AML-193 (cell line): ENCODE measurements around the gene BORCS6.
"Not testable (repeated sequence)": the region's sequence is repeated elsewhere in the genome, so short reads cannot be mapped to it uniquely, and the experiment has no call there.

Source experiments
- DNase-seq, 2 experiments: peaks; one replicate each; lab custom pipeline; 2025; lab: John Stamatoyannopoulos, UW

Gene BORCS6

DNA sequence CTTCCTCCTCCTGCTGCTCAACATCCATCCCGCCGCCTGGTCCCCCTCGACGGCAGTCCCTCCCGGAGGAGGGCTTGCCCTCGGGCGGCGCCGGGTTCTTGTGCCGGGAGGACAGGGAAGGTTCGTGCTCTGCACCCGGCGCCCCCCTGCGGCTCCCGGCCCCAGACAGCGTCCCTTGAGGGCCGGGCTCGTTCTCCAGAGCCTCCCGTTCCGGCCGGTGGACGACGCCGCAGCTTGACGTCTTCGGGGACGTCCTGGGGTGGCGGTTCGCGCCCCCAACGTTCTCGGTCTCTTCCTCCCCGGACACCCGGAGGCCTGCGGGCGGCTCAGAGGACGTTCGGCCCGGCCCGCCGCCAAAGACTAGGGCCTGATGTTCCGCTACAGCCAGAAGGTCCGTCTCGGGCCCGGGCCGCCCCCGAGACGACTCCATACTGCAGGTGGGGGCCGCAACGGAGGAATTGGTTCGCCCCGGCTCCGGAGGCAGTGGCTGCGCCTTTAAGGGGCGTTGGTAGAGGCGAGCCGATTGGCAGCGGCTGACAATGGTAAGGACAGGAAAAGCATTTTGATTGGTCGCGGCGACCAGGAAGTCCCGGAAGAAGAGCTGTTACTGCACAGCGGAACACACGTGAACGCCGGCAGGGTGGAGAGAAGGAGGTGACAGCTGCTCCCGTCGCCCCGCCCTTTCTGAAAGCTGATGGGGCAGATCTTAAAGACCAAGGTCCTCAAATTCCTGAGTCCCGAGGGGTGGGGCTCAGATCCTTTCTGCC is at the start of gene BORCS6:
Gene BORCS6 (minus strand): TSS at position 470 of the 767 bp plus-strand sequence. CDS start 40 bp downstream, at position 430.
- peak; percentile 83 to 86 for DNase-seq

DNA sequence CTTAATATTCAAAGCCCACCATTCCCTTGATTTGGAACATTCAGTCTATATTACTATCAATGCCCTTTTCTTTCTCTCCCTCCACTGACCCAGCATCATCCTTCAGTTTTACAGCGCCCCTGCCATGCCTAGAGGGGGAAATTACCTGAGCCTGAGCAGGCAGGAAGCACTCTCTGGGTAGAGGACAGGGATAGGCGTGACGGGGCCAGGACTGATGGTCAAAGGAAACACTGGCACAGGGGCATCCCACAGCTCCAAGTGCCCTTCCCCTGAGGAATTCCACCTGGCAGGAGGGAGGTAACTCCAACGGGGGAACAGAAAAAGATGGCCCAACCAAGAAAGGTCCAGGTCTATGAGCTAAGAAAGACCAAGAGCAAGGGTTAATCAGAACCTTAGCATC is 47.9 kb upstream of the BORCS6 start:
- no peak for DNase-seq

DNA sequence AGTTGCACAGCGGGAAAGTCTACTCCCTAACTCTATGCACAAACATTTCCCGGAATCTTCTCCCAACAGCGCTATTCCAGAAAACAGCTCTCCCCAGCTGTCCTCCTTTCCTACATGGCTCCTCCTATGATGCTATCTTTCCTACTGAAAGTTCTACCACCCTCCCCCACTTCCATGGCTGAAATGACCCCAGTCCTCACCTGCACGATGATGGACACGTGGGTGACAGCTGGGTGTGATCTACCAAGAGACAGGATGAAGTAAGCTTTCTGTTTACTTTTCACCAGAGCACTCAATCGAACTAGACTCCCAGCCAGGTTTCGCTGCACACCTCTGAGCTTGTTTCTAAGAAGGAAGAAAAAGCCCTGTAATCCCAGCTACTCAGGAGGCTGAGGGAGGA is 47.2 kb upstream of the BORCS6 start:
- no peak for DNase-seq

DNA sequence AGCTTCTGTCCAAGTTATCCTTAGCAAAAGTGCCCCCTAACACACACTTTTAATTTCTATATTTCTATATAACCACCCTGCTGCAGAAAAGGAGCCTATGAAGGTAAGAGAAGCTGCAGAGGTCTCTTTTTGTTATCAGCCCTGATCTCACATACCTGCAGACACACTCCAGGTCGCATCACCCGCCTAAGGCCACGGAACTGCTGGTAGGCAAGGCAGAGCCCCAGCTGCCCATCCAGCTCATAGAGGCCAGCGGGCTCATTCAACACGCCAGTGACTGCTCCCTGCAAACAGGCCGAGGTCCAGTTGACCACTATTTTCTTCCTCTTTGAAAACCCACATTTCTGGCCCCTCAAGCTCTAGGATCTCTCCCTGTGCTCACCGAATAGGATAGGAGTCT is 45.7 kb upstream of the BORCS6 start:
- no peak for DNase-seq

DNA sequence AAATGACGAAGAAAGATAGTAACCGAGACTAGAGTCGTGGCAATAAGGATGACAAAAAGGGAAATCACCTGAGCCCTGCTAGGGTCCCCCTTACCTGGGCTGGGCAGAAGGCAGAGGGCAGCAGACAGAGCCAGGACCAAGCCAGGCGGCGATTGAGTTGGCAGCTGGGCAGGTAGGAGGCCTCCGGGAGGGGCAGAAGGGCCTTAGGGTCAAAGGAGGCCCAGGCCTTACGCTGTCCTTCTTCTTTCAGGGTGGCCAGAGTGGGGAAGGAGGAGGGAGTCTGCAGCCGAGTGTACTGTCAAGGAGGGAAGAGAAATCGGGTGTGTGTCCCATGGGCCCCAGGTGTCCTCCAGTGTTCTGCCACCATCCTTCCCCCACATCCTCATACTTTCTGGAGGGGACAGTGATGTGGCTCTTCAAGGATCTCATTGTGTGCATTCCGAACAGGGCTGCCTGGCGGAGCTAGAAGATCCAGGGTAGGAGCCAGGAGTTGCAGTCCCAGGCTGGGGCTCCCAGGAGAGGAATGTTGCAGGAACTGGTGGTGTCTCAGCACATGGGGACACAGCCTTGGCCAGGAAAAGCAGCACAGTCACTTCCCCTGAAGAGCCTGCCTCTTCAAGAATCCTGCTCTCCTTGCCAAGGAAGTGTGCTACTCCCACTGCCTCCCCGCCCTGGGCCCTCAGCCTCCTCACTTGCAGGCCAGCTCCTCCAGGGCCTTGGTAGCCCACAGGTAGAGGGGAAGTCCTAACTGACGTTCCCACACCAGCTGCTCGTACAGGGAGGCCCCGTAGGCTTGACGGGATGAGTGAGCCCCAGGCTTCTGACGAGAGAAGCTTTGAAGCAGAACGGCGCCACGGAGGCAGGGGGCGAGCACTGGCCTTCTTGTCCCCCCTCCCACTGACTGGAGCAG is 44.6 kb upstream of the BORCS6 start:
- DNase-seq: no peak

DNA sequence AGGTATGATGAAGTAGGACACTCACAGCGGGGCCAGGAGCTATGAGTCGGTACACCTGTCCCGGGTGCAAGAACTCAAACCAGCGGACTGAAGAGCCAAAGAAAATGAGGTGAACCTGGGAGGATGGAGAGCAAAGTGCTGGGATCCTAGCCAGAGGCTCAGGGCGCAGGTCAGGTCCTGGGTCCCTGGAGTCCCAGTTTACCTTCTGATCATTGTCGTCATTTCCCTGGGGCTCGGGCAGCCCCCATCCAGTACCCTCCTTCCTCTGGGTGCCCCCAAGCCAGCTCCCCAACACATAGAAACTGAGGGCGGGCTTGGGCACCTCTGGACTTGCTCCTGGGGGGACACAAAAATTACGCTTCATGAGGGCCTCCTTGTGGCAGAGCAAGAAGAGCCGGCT is 41.7 kb upstream of the BORCS6 start:
- no peak for DNase-seq

DNA sequence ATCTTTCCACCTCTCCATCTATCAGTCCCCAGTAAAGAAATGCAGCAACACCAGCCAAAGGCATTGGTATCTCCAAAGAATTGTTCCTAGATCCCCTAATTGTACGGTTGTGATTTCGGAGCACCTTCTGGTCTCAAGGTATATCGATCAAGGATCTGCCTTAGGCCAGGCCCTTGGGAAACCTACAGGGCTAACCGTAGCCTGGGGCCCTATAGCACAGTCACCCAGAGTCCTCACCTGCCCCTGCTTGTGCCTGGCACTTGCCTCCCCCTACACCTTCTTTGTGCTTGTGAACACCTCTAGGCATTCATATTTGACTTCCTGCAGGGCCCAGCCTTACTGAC is 37.2 kb upstream of the BORCS6 start:
- no peak for DNase-seq

DNA sequence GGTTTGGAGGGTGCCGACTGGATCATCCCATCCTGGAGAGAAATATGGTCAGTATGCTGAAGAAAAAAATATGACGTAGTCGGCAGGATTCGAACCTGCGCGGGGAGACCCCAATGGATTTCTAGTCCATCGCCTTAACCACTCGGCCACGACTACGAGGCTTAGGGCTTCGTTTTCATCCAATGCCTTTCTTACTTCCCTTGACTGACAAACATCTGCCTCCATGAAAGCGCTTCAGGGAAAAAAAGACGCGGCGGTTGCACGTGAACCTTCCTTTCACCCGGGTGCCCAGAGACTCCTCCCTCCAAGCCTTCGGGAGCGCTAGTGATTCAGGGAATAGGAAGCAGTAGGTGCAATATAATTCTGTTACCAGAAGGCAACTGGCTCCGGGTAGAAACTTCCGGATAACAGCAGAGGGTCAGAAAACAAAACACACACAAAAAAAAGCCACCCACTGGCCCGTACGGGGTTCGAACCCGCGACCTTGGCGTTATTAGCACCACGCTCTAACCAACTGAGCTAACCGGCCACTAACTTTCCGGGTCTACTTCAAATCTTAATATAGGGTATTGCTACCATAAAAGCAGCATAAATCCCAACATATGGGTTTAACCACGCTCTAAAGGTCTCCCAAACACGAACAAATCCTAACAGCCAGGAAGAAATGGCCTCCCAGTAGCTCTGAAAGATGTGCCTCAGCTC is 36.7 kb upstream of the BORCS6 start:
- DNase-seq: no peak

DNA sequence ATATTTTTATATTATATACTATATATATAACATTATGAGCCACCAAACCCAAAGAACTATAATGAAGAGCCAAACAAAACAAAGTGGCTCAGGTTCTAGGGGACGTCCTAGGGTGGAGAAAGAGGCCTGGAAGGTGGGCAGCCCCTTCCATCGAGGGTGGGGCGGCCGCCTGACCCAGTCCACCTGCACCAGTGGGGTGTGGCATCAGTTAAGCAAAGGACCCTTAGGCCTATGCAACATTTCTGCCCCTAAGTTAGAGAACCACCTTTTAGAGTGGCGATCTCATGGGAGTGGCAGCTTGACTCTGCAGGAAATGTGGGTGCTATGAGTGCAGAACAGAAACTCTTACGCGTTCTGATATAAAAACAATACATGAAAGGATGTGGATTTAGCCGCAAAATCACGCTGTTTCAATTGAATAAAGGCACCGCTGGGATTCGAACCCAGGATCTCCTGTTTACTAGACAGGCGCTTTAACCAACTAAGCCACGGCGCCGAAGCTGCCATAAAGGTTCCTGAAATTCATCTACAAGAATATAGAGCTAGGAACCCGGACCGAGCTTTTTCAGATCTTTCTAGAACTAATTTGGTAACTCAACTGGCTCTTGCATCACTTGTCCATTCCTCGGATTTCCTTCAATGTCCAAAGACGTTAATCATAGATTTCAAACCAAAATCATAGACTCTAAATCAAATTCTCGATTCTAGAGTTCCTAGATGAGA is 36.0 kb upstream of the BORCS6 start:
- DNase-seq: no peak

DNA sequence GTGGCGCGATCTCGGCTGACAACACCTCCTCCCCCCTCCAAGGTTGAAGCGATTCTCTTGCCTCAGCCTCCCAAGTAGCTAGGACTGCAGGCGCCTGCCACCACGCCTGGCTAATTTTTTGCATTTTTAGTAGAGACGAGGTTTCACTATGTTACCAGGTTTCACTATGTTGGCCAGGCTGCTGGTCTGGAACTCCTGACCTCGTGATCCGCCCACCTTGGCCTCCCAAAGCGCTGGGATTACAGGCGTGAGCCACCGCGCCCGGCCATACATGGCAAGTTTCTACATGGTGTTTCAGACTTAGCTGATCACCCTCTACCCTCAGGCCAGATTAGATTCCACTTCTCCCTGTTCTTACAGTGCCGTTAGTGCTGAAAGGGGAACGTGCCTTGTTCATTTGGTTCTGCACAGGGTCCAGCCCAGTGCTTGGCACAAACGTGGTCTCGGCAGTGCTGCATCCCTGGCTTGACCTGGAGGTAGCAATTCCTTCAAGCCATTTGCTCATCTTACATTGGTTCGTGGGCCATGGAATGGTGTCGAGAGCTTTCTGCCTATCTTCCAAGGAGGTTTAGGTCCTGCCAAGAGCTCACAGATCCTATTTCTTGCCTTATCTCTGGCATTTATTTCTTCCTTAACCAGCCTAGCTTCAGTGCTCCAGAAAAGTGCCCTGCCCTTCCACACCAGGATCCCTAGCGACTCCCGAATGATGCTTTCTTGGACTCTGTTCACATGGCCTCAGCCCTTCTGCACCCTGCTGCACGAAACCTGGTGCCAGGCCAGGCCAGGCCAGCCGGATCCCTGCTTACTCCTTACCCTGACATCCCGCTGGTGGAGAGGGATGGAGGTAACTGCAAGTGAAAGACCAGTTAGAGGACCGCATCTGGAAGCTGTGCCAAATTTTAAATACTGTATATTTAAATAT is 35.2 kb upstream of the BORCS6 start:
- no peak for DNase-seq

DNA sequence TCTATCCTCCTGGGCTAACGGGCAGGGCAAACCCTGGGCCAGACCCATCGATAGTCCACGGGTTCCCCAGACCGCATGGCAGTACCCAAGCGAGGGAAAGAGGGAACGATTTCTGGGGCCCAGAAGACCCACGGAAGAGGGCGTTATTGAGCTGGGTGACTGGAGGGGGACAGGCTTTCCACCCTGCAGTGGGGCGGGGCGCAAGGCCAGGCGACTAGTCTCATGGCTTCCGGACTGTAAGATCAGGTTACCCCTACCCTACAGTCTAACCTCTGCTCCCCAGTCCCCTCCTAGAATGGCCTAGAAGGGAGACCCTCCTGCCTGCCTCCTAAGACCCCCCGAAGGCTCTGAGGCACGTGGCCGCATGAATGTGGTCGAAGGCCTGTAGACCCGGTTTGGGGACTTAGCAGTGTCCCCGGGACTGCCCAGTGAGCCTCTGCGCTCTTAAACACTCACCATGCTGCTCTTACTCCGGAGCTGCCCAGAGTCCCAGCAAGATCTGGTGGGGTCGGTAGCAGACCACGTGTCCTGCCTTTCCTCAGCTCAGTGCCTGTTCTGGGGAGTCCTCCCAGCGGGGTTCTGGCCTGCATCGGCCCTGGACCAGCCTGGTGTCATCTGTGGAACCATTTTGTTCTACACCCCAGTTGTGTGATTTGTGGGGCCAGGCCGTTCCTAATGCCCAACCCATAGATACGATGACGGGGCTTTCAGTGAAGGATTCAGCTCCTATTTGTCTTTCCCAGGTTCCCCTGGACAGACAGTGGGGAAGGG is 33.6 kb upstream of the BORCS6 start:
- DNase-seq: peak; percentile 29 to 38

DNA sequence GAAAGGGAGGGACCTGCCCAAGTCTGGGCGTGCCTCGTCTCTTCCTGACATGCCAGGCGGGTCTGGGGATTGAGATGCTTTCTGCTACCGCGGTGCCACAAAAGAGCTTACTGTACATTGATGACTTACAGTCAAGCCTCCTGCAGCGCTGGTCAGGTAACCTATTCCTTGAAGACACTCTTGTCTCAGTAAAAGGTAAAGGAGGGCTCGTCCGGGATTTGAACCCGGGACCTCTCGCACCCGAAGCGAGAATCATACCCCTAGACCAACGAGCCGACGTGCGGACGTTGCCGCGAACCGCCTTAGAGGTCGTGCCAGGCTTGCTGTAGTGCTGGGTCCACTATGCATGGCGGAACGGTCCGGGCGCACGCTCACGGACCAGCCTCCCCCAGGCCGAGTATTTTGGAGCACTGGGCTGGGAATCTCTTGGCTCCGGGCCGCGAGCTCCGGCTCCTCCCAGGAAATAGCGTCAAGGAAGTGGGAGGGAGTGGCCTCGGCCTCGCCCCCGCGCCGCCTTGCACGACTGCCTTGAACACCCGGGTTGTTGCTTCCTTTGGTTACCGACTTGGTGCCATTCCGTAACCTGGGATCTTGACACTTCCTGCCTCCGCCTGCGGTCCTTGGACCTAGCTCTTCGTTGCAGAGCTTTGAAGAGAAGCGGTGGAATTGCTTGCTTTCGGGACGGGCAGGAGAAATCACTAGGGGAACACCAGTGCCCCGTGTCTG is 32.8 kb upstream of the BORCS6 start:
- DNase-seq: peak; percentile 52 to 61

DNA sequence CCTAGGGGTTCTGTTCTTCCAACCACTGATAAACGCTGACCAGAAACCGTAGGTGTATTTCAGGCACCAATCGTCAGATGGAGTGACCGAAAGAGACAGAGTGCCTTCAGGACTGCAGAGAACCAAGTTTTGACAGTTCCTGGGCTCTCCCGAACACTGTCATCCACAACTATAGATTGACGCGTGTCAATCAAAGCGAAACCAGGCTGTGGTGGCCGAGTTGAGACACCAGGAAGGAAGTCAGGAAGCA is 32.3 kb upstream of the BORCS6 start:
- peak in 1 of 2 experiments; percentile 38 for DNase-seq

DNA sequence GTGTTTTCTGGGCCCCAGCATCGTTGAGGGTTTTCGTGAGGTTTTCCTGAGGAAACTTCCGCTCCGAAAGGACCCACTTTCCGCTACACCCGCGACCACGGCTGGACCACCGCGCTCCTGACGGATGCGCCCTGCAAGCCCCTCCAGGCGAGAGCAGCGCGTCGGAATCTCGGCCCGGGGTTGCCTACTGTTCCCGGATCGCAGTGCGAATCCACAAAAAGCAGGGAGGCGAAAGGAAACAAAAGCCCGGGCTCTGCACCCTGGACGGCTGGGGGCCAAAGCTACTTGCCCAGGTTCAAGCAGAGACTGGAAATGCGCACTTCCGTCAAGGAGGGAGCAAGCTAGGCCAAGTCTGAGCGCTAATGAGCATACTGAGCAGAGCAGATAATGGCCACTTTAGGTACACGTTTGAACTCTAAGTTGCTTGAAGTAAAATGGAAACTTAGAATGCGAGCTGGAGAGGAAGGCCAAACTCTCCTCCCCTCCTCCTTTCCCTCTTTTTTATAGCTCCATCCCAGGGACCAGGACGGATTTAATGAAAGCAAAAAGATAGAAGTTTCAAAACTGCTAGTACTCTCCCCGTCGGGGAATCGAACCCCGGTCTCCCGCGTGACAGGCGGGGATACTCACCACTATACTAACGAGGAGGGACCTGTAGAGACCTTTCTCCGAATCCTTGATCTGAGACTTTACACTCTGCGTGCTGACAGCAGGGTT is 31.8 kb upstream of the BORCS6 start:
- DNase-seq: peak; percentile 41 to 43

DNA sequence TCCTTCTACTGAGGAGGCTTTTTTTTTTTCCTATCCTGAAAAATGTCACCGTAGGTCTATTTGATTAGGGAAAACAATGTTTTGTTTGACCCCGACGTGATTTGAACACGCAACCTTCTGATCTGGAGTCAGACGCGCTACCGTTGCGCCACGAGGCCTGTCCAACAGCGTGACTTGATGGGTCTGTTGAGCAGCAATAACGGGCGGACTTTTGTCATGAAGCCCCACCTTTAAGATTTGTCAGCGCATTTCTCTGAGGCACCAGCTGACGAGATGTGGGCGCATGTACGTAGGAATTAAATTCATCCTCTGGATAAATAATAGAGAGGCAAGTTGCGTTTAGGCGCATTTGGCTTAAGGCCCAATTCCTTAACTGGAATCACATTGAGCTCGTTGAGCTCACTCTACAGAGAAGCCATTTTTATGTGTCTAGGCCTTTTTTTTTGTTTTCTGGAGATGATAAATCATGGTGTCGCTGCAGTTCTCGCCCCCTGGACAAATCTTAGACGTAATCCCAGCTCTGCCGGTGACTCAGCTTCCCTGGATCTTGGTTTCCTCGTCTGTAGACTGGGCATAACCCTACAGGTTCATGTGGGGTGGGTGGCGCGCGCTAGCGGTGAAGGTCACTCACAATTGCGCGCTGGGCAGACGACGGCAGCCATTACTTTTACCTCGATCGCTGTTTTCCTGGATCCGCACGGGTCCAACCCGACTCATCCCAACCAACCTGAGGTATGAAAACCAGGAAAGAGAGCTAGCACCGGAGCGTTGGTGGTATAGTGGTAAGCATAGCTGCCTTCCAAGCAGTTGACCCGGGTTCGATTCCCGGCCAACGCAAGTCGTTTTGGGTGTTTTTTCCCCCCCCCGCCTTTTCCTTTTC is 31.0 kb upstream of the BORCS6 start:
- peak; percentile 27 to 43 for DNase-seq

DNA sequence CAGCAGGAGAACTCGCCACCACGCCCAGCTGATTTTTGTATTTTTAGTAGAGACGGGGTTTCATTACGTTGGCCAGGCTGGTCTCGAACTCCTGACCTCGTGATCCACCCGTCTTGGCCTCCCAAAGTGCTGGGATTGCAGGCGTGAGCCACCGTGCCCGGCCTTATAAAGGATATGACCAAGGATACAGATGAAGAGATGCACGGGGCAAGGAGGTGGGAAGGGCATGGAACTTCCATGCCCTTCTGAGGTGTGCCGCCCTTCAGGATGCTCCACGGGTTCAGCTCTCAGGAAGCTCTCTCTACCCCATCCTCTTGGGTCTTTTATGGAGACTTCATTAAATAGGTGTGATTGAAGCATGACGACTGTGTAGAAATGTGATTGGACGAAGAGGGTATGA is 24.0 kb upstream of the BORCS6 start:
- DNase-seq: not testable (repeated sequence)

DNA sequence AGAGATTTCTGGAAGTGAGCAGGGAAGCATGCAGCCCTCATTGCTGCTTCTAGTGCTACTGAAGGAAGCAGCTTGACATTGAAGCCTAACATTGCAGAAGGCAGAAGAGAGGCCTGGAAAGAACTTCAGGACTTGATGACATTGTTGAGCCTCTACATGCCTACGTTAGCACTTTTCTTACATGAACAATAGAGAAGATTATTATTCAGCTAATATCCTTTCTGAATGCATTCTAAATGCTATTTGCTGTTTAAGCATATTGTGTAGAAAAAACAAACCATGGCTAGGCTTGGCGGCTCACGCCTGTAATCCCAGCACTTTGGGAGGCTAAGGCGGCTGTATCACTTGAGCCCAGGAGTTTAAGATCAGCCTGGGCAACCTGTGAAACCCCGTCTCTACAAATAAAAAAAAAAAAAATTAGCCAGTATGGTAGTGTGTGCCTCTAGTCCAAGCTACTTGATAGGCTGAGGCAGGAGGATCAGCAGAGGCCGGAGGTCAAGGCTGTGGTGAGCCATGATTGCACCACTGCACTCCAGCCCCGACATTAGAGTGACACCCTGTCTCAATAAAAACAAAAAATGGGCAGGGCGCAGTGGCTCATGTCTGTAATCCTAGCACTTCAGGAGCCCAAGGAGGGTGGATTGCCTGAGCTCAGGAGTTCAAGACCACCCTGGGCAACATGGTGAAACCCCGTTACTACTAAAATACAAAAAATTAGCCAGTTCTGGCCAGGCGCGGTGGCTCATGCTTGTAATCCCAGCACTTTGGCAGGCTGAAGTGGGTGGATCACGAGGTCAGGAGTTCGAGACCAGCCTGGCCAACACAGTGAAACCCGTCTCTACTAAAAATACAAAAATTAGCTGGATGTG is 22.6 kb upstream of the BORCS6 start:
- DNase-seq: peak in 1 of 2 experiments; percentile 9
